Heart right ventricle (tissue), 16 donors: ENCODE measurements around the gene EXOSC6. TPM values are rescaled to one million over a fixed set of nuclear protein-coding genes. Genes with fewer than 3 reads are reported as not detected.
"Not testable (repeated sequence)": the region's sequence is repeated elsewhere in the genome, so short reads cannot be mapped to it uniquely, and the experiment has no call there.

Experiments used
- ATAC-seq, 8 donors: fragments of 200-7000 bp; cut with Tn5 transposase; one replicate each; pipeline ENCODE4 v1.9.1; 2020; ENCODE audit warnings: mild to moderate bottlenecking in 8 of 8, moderate library complexity in 8 of 8, moderate number of reproducible peaks in 1 of 8
- DNase-seq, 2 donors: peaks; one replicate each; pipeline ENCODE4 v3.0.0-alpha.2; 2020
- H3K27ac ChIP-seq, 10 donors: fragments of 200-600 bp; sonication (generic) in 2 of 10; one replicate each; pipeline versions ENCODE4 v1.5.0 to v1.8.0; 2020 to 2022; ENCODE audit warnings: mild to moderate bottlenecking in 3 of 10
- H3K27me3 ChIP-seq, 7 donors: fragments of 200-600 bp; one replicate each; pipeline ENCODE4 v1.8.0; 2021 to 2022; ENCODE audit warnings: mild to moderate bottlenecking in 2 of 7
- H3K36me3 ChIP-seq, 9 donors: fragments of 200-600 bp; sonication (generic) in 1 of 9; one replicate each; pipeline versions ENCODE4 v1.5.0 to v1.8.0; 2020 to 2022; ENCODE audit warnings: mild to moderate bottlenecking in 2 of 9
- H3K4me1 ChIP-seq, 9 donors: fragments of 200-600 bp; sonication (generic) in 1 of 9; one replicate each; pipeline versions ENCODE4 v1.5.0 to v1.8.0; 2020 to 2022; ENCODE audit warnings: mild to moderate bottlenecking in 4 of 9
- H3K4me3 ChIP-seq, 10 donors: fragments of 200-600 bp; sonication (generic) in 2 of 10; one replicate each; pipeline versions ENCODE4 v1.5.0 to v1.8.0; 2020 to 2022; ENCODE audit warnings: mild to moderate bottlenecking in 7 of 10, moderate library complexity in 2 of 10
- H3K9me3 ChIP-seq, 11 donors: fragments of 200-600 bp in 10 of 11; sonication (generic) in 2 of 11; one replicate each; pipeline versions ENCODE4 v1.5.0 to v1.8.0; 2013 to 2022; ENCODE audit warnings: mild to moderate bottlenecking in 2 of 11, control low read depth in 1 of 11, moderate library complexity in 1 of 11
- CTCF ChIP-seq, 9 donors: fragments of 200-600 bp; sonication (generic) in 2 of 9; IDR thresholded peaks; one replicate each; pipeline versions ENCODE4 v1.5.0 to v1.8.0; 2021 to 2022; ENCODE audit warnings: antibody characterized with exemption in 9 of 9, mild to moderate bottlenecking in 5 of 9, moderate library complexity in 1 of 9
- WGBS, 2 donors: extraction: QIAGEN DNeasy Blood & Tissue Kit; methylation state at CpG; one replicate each; pipeline ENCODE4 v1.1.7; 2013; ENCODE audit warnings: inconsistent platforms in 1 of 2; 5-methylcytosine and 5-hydroxymethylcytosine counted together
- intact Hi-C, 10 donors: fragments of 100-400 bp; cut with DNase I; formaldehyde crosslinking; loops; one replicate each; pipeline versions ENCODE4 v1.11.1 to v1.14.2; 2022
- polyA plus RNA-seq, 2 donors: library from polyadenylated mRNA; stranded (reverse); fragments of 200-250 nt; gene quantifications; one replicate each; pipeline ENCODE4 v1.2.3, GENCODE V29; 2013
- total RNA-seq, 10 donors: library from RNA; stranded (reverse); fragmentation: NEBNext Ultra II Directional in 3 of 10; extraction: Animal tissue kit (Norgen Biotek cat#: 25700) in 3 of 10; gene quantifications; one replicate each; pipeline versions ENCODE4 v1.2.1 to v1.2.4, GENCODE V29; 2021 to 2023
- donor health status: Arrhythmogenic right ventricular cardiomyopathy.
- donor health status: ischemic (EF 13 %, LVEDD 7.1; RV severe dilation, severe dysfunction).
- donor health status: healthy with polysubstance abuse.
- donor health status: DM: no; HTN: yes; CAD: no.
- donor health status: DM: no; HTN: no; CAD: no.
- donor health status: ischemic (EF 25% LVEDD 6.9; RV normal size, moderate dysfunction).
- donor health status: ischemic (EF 25% LVEDD 5.7; RV mildly dilated, moderate dysfunction).
- donor health status: healthy.
- donor health status: DM: yes; HTN: yes; CAD: no.
- donor health status: Ischemic cardiomyopathy.
- donor health status: ischemic (EF 35%, LVEDD 5.7; RV mildly dilated, moderate dysfunction).
- donor health status: nonischemic (EF 11% LVEDD 7.7; RV severe dilation, severe dysfunction).
- donor health status: DM: yes; HTN: yes; CAD: no.
- donor health status: PGD.
- donor health status: ischemic (EF 29% LVEDD 5.4; RV normal size, mild dysfunction).
- donor health status: nonischemic (EF 23%, LVEDD 6.1; RV moderate dilation, normal function).

Gene EXOSC6
- total and polyA plus RNA-seq, 12 donors, result 8.6 to 19.2 (median 16.3) TPM

GRCh38 chr16:70289229-70290094, 37.7 kb upstream of the EXOSC6 start, which contains the start of gene AARS1:
Gene AARS1, minus strand, starts transcription at chr16:70289506. Its CDS starts 6,743 bp downstream, at chr16:70282763.
- Histone ChIP-seq H3K4me1 (peaks cover 0 to 19% (median 16%) of the 10 kb centered on the region in 9 donors), H3K36me3 (peaks cover 0 to 14% (median 3%) of the 10 kb centered on the region in 9 donors), H3K9me3 (no peaks in the 10 kb centered on the region), H3K27me3 (no peaks in the 10 kb centered on the region), H3K4me3 (peak within 1 kb of the TSS; percentile 54 to 92 (median 70)), H3K27ac (peak within 1 kb of the TSS; percentile 11 to 93 (median 86))
- DNase-seq (peak; percentile 93 to 99), ATAC-seq (peak; percentile 98 to 100 (median 99))
- 1 to 2% methylated on average over 51 to 53 of the region's 53 CpGs for WGBS, 2 donors
- intact Hi-C loops, result no loop called here
- no peak for TF ChIP-seq CTCF (IDR thresholded peaks at IDR 0.05)

- ATAC-seq, result not testable (repeated sequence)
- WGBS, 2 donors, result 97 to 98% methylated on average over 17 of the region's 17 CpGs
Observed at GRCh38 chr16:70287304-70287971, 35.7 kb upstream of the EXOSC6 start.

GRCh38 chr16:70276392-70276791, 24.7 kb upstream of the EXOSC6 start:
- no peak for TF ChIP-seq CTCF (IDR thresholded peaks at IDR 0.05)
- intact Hi-C loops, result no loop called here
- H3K27ac ChIP-seq, result no peak overlapping the region
- H3K9me3 ChIP-seq, result no peaks in the 10 kb centered on the region
- WGBS, 2 donors, result 53 to 67% methylated on average over 1 of the region's 1 CpG
- peaks cover 0 to 100% (median 79%) of the 10 kb centered on the region in 9 donors for H3K36me3 ChIP-seq
- ATAC-seq, result no peak
- no peak overlapping the region for H3K4me3 ChIP-seq
- DNase-seq, result no peak
- H3K27me3 ChIP-seq, result no peaks in the 10 kb centered on the region
- peaks cover 0 to 9% (median 6%) of the 10 kb centered on the region in 9 donors for H3K4me1 ChIP-seq

More at GRCh38 chr16:70287304-70287971, 35.7 kb upstream of the EXOSC6 start:
- intact Hi-C loops, DNase-seq, H3K9me3 ChIP-seq, H3K27me3 ChIP-seq: not testable (repeated sequence)
- Histone ChIP-seq H3K27ac (peak overlapping the region in 1 of 10 donors; percentile 91), H3K36me3 (peaks cover 0 to 34% (median 4%) of the 10 kb centered on the region in 9 donors), H3K4me1 (peaks cover 0 to 23% (median 16%) of the 10 kb centered on the region in 9 donors), H3K4me3 (peak overlapping the region in 5 of 10 donors; percentile 65 to 92 (median 82))

DNA sequence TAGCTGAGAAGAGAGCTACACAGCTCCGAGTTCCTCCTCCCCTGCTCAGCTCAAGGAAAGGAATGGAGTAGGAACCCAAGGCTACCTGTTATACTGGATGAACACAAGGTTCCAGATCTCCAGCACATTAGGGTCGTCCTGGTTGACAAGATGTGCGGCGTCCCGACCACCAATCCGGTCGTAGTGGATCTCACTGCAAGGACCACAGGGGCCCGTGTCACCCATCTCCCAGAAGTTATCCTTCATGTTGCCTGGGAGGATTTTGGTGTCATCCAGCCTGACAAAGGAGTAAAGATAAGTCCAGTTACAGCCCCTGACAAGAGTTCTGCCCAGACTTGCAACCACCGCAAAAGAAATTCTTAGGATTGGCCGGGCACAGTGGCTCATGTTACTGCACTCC, 20.0 kb upstream of the EXOSC6 start:
- Histone ChIP-seq H3K9me3 (no peaks in the 10 kb centered on the region), H3K4me1 (peaks cover 0 to 8% (median 6%) of the 10 kb centered on the region in 9 donors), H3K4me3 (no peak overlapping the region), H3K27me3 (no peaks in the 10 kb centered on the region), H3K27ac (no peak overlapping the region), H3K36me3 (peaks cover 13 to 100% (median 82%) of the 10 kb centered on the region in 9 donors)
- WGBS, 2 donors, result 95 to 96% methylated on average over 10 of the region's 10 CpGs
- no peak for ATAC-seq
- intact Hi-C loops, result no loop called here
- DNase-seq, result no peak
- TF ChIP-seq CTCF (IDR thresholded peaks at IDR 0.05), result no peak
